GM12878 (cell line): ENCODE data around the gene COQ7. TPM values are rescaled to one million over a fixed set of nuclear protein-coding genes. Genes with fewer than 3 reads are reported as not detected.

Experiments used
- ATAC-seq: fragments of 200-7000 bp; cut with Tn5 transposase; 3 replicates; pipeline ENCODE4 v1.9.1; 2020; ENCODE audit warnings: mild to moderate bottlenecking, moderate library complexity
- BruUV-seq: library from RNA; stranded (reverse); fragments of 400-500 nt; replicated peaks from 2 replicates; lab custom pipeline; 2021; lab: Mats Ljungman, UMichigan
- CTCF ChIA-PET: fragments of 300-600 bp; sonication (Branson Sonifier 250); formaldehyde crosslinking; extraction: SDS; loops from one replicate; lab custom pipeline; 2021; ENCODE audit warnings: inconsistent platforms; lab: Yijun Ruan, JAX
- POLR2A ChIA-PET: fragments of 350-600 bp; formaldehyde crosslinking; extraction: SDS; loops from one replicate; lab custom pipeline; 2021; ENCODE audit warnings: inconsistent platforms; lab: Charles Lee
- RAD21 ChIA-PET: fragments of 300-600 bp; sonication (Branson Sonifier 250); formaldehyde crosslinking; loops from one replicate; lab custom pipeline; 2023; ENCODE audit warnings: antibody characterized with exemption; ENCODE audit not compliant: unreplicated experiment; lab: Charles Lee
- SMC1A ChIA-PET: fragments of 300-600 bp; sonication (Branson Sonifier 250); formaldehyde crosslinking; loops from one replicate; lab custom pipeline; 2023; ENCODE audit not compliant: unreplicated experiment, uncharacterized antibody; lab: Charles Lee
- DNase-seq: peaks from one replicate; pipeline ENCODE4 v3.0.0-alpha.2; 2011; ENCODE audit warnings: low read depth, low spot score
- FAIRE-seq: peaks from 3 replicates; lab custom pipeline; 2011; peaks lifted over from hg19 to GRCh38; lab: Jason Lieb, UNC
- H2AFZ ChIP-seq: 2 replicates; pipeline ENCODE4 v1.6.0; 2011; ENCODE audit warnings: low read depth, low read length, control low read depth; ENCODE audit not compliant: control insufficient read depth
- H3K27ac ChIP-seq: 2 replicates; pipeline ENCODE4 v1.5.1; 2011; ENCODE audit warnings: control low read depth; ENCODE audit not compliant: control insufficient read depth, insufficient read depth
- H3K27me3 ChIP-seq, 2 experiments: replicated peaks in 1 of 2; 2 replicates each; pipeline versions ENCODE4 v1.6.0 to v1.6.1; 2011; ENCODE audit warnings: low read length in 1 of 2; ENCODE audit not compliant: control insufficient read depth in 2 of 2, insufficient read depth in 2 of 2
- H3K36me3 ChIP-seq, 2 experiments: 2 replicates each; pipeline ENCODE4 v1.5.1; 2011; ENCODE audit warnings: low read length in 1 of 2; ENCODE audit not compliant: control insufficient read depth in 2 of 2, insufficient read depth in 2 of 2
- H3K4me1 ChIP-seq: 2 replicates; pipeline ENCODE4 v1.6.1; 2011; ENCODE audit warnings: mild to moderate bottlenecking, low read length, moderate library complexity, mixed read lengths; ENCODE audit not compliant: control insufficient read depth, insufficient read depth
- H3K4me2 ChIP-seq: 2 replicates; pipeline ENCODE4 v1.6.0; 2011; ENCODE audit warnings: control low read depth; ENCODE audit not compliant: control insufficient read depth, insufficient read depth
- H3K4me3 ChIP-seq: fragments of 200-600 bp; sonication (generic); 2 replicates; pipeline ENCODE4 v1.5.1; 2016
- H3K79me2 ChIP-seq: 2 replicates; pipeline ENCODE4 v1.6.0; 2011; ENCODE audit warnings: low read length; ENCODE audit not compliant: control insufficient read depth, insufficient read depth
- H3K9ac ChIP-seq: 2 replicates; pipeline ENCODE4 v1.8.0; 2011; ENCODE audit warnings: low read length, control low read depth, mixed read lengths; ENCODE audit not compliant: control insufficient read depth, insufficient read depth
- H3K9me3 ChIP-seq: replicated peaks from 3 replicates; pipeline ENCODE4 v1.5.1; 2011; ENCODE audit warnings: mild to moderate bottlenecking, low read length; ENCODE audit not compliant: control insufficient read depth, insufficient read depth
- H4K20me1 ChIP-seq: 2 replicates; pipeline ENCODE4 v1.6.0; 2011; ENCODE audit not compliant: control insufficient read depth, insufficient read depth
- ASH2L ChIP-seq: fragments of 300-600, 200-600 bp; sonication (generic); IDR thresholded peaks from 2 replicates; pipeline ENCODE4 v1.6.1; 2017; ENCODE audit warnings: low read depth, mild to moderate bottlenecking, borderline replicate concordance
- BACH1 ChIP-seq: fragments of 450-650 bp; IDR thresholded peaks from 2 replicates; pipeline ENCODE4 v1.6.1; 2017; ENCODE audit warnings: mild to moderate bottlenecking, borderline replicate concordance
- BCL3 ChIP-seq: IDR thresholded peaks from 2 replicates; pipeline ENCODE4 v1.6.1; 2011; ENCODE audit warnings: borderline replicate concordance, low read depth, mild to moderate bottlenecking, moderate library complexity, low read length; ENCODE audit not compliant: insufficient read depth, poor library complexity, severe bottlenecking
- CREB1 ChIP-seq: IDR thresholded peaks from 2 replicates; pipeline ENCODE4 v1.6.1; 2012; ENCODE audit warnings: low read depth, mild to moderate bottlenecking, inconsistent platforms
- EZH2 ChIP-seq: IDR thresholded peaks from 2 replicates; pipeline ENCODE4 v1.6.1; 2012; ENCODE audit warnings: low read depth, mild to moderate bottlenecking, control low read depth, inconsistent platforms, low read length, borderline replicate concordance; ENCODE audit not compliant: control insufficient read depth
- HDAC2 ChIP-seq: fragments of 200-600 bp; sonication (generic); IDR thresholded peaks from 2 replicates; pipeline ENCODE4 v1.6.1; 2017
- IKZF1 ChIP-seq: fragments of 450-650 bp; conservative IDR thresholded peaks from 2 replicates; pipeline ENCODE4 v1.6.1; 2017; ENCODE audit warnings: antibody characterized with exemption, mild to moderate bottlenecking
- IRF4 ChIP-seq: IDR thresholded peaks from 2 replicates; pipeline ENCODE4 v1.6.1; 2011; ENCODE audit warnings: low read depth, low read length
- NBN ChIP-seq: fragments of 450-650 bp; IDR thresholded peaks from 2 replicates; pipeline ENCODE4 v1.6.1; 2016
- PAX8 ChIP-seq: fragments of 450-650 bp; IDR thresholded peaks from 2 replicates; pipeline ENCODE4 v1.6.1; 2017; ENCODE audit warnings: mild to moderate bottlenecking, moderate library complexity
- POU2F2 ChIP-seq: IDR thresholded peaks from 3 replicates; pipeline ENCODE4 v1.6.1; 2011; ENCODE audit warnings: low read depth, mild to moderate bottlenecking, low read length, borderline replicate concordance
- RB1 ChIP-seq: fragments of 450-650 bp; formaldehyde crosslinking; IDR thresholded peaks from 2 replicates; pipeline ENCODE4 v1.6.1; 2017; ENCODE audit warnings: mild to moderate bottlenecking, borderline replicate concordance
- REST ChIP-seq: IDR thresholded peaks from 2 replicates; pipeline ENCODE4 v1.6.1; 2012; ENCODE audit warnings: mild to moderate bottlenecking, low read depth, low read length
- RUNX3 ChIP-seq: IDR thresholded peaks from 2 replicates; pipeline ENCODE4 v1.6.1; 2012; ENCODE audit warnings: low read length, inconsistent platforms
- SKIL ChIP-seq: fragments of 450-650 bp; IDR thresholded peaks from 2 replicates; pipeline ENCODE4 v1.6.1; 2017; ENCODE audit warnings: mild to moderate bottlenecking, low read depth, inconsistent platforms; ENCODE audit not compliant: poor library complexity, severe bottlenecking
- SRF ChIP-seq, 2 experiments: IDR thresholded peaks; 2 replicates each; pipeline ENCODE4 v1.6.1; 2011; ENCODE audit warnings: low read depth in 2 of 2, low read length in 2 of 2, mild to moderate bottlenecking in 1 of 2, moderate library complexity in 1 of 2
- YBX1 ChIP-seq: fragments of 450-650 bp; IDR thresholded peaks from 2 replicates; pipeline ENCODE4 v1.6.1; 2016; ENCODE audit warnings: antibody characterized with exemption
- WGBS: methylation state at CpG from one replicate; pipeline ENCODE4 v1.1.6; 2016; ENCODE audit warnings: low lambda C conversion rate; ENCODE audit not compliant: insufficient replicate concordance, insufficient coverage; ENCODE audit errors: missing lambda C conversion rate; 5-methylcytosine and 5-hydroxymethylcytosine counted together
- in situ Hi-C: fragments of 300-500 bp; cut with MboI; formaldehyde crosslinking; loops from 9 replicates; pipeline ENCODE4 v1.14.3; 2018; ENCODE audit warnings: mixed read lengths
- intact Hi-C: fragments of 100-400 bp; cut with micrococcal nuclease; formaldehyde crosslinking; loops from one replicate; pipeline ENCODE4 v1.14.2; 2022; ENCODE audit not compliant: unreplicated experiment
- polyA plus RNA-seq, 11 experiments: library from polyadenylated mRNA; depleted of rRNA in 4 of 11; unstranded in 6 of 11; stranded (reverse) in 5 of 11; fragments of >200 nt; fragmentation: Nextera tagmentation in 4 of 11; fragmentation: Illumina TruSeq in 1 of 11; extraction: Ambion mirVana in 4 of 11; extraction: Trizol in 1 of 11; gene quantifications; 1 replicate in 1 of 11; 2 replicates in 10 of 11; pipeline versions ENCODE4 v1.2.1 to v1.2.3, GENCODE V29; 2011 to 2016; ENCODE audit warnings: inconsistent platforms in 2 of 11, missing spikeins in 2 of 11, low read depth in 1 of 11
- total RNA-seq, 4 experiments: library from RNA; depleted of rRNA in 3 of 4; stranded (reverse); fragments of >200 nt in 3 of 4; fragmentation: Illumina TruSeq in 1 of 4; extraction: Trizol in 1 of 4; gene quantifications; 2 replicates each; pipeline versions ENCODE4 v1.2.1 to v1.2.3, GENCODE V29; 2013 to 2021

COQ7 gene
- total and polyA plus RNA-seq, 10 of the 15 experiments (the other 5 are each of a cell fraction or from before 2014, with no cell fraction given): 3.2 to 21.9 (median 13.0) TPM

- ChIA-PET CTCF (interaction anchor here (1.6 kb wide), 1 partner anchor 75 kb away, joined by 4 read pairs; no protein-coding TSS in a partner anchor), RAD21 (no interaction called here), SMC1A (interaction anchor here (0.7 to 5.4 kb wide), 6 partner anchors 10 to 74 kb away, joined by 3 to 34 read pairs (median 3); no protein-coding TSS in a partner anchor), POLR2A (no interaction called here)
- BruUV-seq: no TSS peak
- DNase-seq (no peak), ATAC-seq (no peak), FAIRE-seq (no peak)
- in situ Hi-C loops (no loop called here), intact Hi-C loops (no loop called here)
- Histone ChIP-seq H3K9ac (no peak overlapping the region), H3K4me2 (no peak overlapping the region), H2AFZ (no peak overlapping the region), H3K79me2 (no peaks in the 10 kb centered on the region), H3K9me3 (no peaks in the 10 kb centered on the region), H3K27me3 (no peaks in the 10 kb centered on the region), H3K36me3 (no peaks in the 10 kb centered on the region), H3K4me3 (no peak overlapping the region), H4K20me1 (no peaks in the 10 kb centered on the region), H3K4me1 (peaks cover 24% of the 10 kb centered on the region), H3K27ac (no peak overlapping the region)
- TF ChIP-seq YBX1: no peak
- TF ChIP-seq RB1: no peak
- no peak for TF ChIP-seq BCL3
- no peak for TF ChIP-seq HDAC2
- TF ChIP-seq SKIL: no peak
- TF ChIP-seq PAX8: no peak
- no peak for TF ChIP-seq IKZF1
- TF ChIP-seq RUNX3: no peak
- TF ChIP-seq SRF (IDR thresholded peaks at IDR 0.05; ENCODE audit: low read depth in 2 of 2, low read length in 2 of 2): no peak
- no peak for TF ChIP-seq ASH2L
- TF ChIP-seq POU2F2: no peak
- no peak for TF ChIP-seq IRF4
- no peak for TF ChIP-seq CREB1
- TF ChIP-seq BACH1: no peak
- TF ChIP-seq EZH2: no peak
- no peak for TF ChIP-seq REST
- no peak for TF ChIP-seq NBN
- 68% methylated on average over 6 of the region's 6 CpGs for WGBS
These were observed 37.7 kb downstream of the COQ7 start for GRCh38 chr16:19105131-19105530.
